ENCODE results near the gene SCG5. TPM values are rescaled to one million over a fixed set of nuclear protein-coding genes. Genes with fewer than 3 reads are reported as not detected.

SCG5 gene
- total RNA-seq, 1 donor from 2014 or later = 0.96 TPM

GRCh38 chr15:32743411-32744140 is 102.1 kb downstream of the SCG5 start:
- H3K36me3 ChIP-seq = no peaks in the 10 kb centered on the region
- no peak overlapping the region for H3K4me3 ChIP-seq
- ATAC-seq (no peak), DNase-seq (no peak)
- H3K27me3 ChIP-seq = no peaks in the 10 kb centered on the region
- no peaks in the 10 kb centered on the region for H3K4me1 ChIP-seq
- no peak overlapping the region for H3K27ac ChIP-seq
- no peaks in the 10 kb centered on the region for H3K9me3 ChIP-seq
- TF ChIP-seq CTCF (IDR thresholded peaks at IDR 0.05) = no peak
- intact Hi-C loops (cut with DNase I) = no loop called here

- no peak for DNase-seq
- ATAC-seq = no peak
- no peaks in the 10 kb centered on the region for H3K4me1 ChIP-seq
- no peak overlapping the region for H3K4me3 ChIP-seq
- intact Hi-C loops (cut with DNase I) = no loop called here
- no peaks in the 10 kb centered on the region for H3K36me3 ChIP-seq
- no peaks in the 10 kb centered on the region for H3K27me3 ChIP-seq
- no peaks in the 10 kb centered on the region for H3K9me3 ChIP-seq
- no peak overlapping the region for H3K27ac ChIP-seq
- no peak for TF ChIP-seq CTCF (IDR thresholded peaks at IDR 0.05)
Observed at GRCh38 chr15:32746116-32746857, 104.8 kb downstream of the SCG5 start.

Other genes with a start within 250 kb of the SCG5 start
- 2.1 TPM for gene GOLGA8K, start 238.4 kb upstream of the SCG5 start, total RNA-seq
- 2.1 TPM for gene GOLGA8O, start 186.1 kb upstream of the SCG5 start, total RNA-seq
- gene GOLGA8N, start 48.3 kb upstream of the SCG5 start, total RNA-seq = 14.1 TPM
- 4.0 TPM for gene ARHGAP11A, start 26.2 kb upstream of the SCG5 start, total RNA-seq
- gene GREM1, start 76.3 kb downstream of the SCG5 start, total RNA-seq = 2.8 TPM

All from upper lobe of right lung (tissue), 1 donor.